GM19463 (cell line): ENCODE measurements around the gene KRT39.
"Not testable (repeated sequence)": the region's sequence is repeated elsewhere in the genome, so short reads cannot be mapped to it uniquely, and the experiment has no call there.

Experiments
- ATAC-seq: cut with Tn5 transposase; IDR thresholded peaks from one replicate; pipeline ENCODE4 v1.9.1; 2021; ENCODE audit warnings: mild to moderate bottlenecking, moderate library complexity; ENCODE audit not compliant: unreplicated experiment

KRT39 gene

GRCh38 chr17:40944531-40944930, 22.2 kb downstream of the KRT39 start:
- no peak for ATAC-seq

DNA sequence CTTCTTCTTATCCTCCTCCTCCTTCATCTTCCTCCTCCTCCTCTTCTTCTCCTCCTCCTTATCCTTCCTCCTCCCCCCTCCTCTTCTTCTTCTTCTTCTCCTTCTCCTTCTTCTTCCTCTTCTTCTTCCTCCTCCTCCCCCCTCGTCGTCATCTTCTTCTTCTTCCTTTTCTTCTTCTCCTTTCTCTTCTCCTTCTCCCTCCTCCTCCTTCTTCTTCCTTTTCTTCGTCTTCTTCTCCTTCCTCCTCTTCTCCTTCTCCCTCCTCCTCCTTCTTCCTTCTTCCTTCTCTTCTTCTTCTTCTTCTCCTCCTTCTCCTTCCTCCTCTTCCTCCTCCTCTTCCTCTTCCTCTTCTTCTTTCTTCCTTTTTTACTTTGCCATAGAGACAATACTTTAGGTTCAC, 24.2 kb downstream of the KRT39 start:
- ATAC-seq = no peak

DNA sequence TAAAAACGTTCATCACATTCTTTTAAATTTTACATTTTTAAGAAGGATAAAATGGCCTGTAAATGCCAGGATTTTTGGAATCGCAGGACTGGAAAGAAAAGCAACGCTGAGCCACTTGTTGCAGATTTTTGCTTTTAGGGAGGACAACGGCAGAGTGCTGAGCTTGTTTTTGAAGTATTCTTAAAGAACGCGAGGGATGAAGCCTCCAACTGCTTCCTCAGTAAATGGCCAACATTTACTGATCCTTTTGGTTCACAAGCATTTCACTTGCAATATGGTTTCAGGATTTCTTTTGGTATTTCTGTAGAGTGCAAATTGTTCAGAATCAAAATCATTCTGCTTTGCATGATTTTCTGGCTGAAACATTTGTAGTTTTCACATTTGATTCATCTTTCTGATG, 26.5 kb downstream of the KRT39 start:
- no peak for ATAC-seq

GRCh38 chr17:40938981-40939380, 27.8 kb downstream of the KRT39 start:
- ATAC-seq = no peak

- ATAC-seq = no peak
Observed at GRCh38 chr17:40937384-40937819, 29.3 kb downstream of the KRT39 start, which contains the start of gene KRT23. KRT23 (minus strand) TSS chr17:40937646; CDS start chr17:40936603, 1,043 bp downstream.

DNA sequence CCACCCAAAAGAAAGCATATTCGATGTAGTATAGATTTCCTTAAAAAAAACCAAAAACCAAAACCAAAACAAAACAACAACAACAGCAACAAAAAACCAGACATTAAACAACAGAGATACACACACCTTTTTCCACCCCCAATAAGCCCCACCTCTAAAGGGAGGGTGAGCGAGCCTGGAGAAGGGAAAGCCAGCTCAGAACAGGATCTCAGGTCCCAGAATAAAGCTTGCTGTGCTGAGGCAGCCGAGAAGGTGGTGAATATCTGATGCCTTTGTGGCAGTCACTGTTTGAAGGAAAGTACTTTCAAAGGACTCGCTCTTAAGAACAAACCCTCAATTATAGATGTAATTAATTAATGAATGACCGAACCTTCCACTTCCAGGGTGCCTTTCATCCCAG, 29.8 kb downstream of the KRT39 start:
- no peak for ATAC-seq

DNA sequence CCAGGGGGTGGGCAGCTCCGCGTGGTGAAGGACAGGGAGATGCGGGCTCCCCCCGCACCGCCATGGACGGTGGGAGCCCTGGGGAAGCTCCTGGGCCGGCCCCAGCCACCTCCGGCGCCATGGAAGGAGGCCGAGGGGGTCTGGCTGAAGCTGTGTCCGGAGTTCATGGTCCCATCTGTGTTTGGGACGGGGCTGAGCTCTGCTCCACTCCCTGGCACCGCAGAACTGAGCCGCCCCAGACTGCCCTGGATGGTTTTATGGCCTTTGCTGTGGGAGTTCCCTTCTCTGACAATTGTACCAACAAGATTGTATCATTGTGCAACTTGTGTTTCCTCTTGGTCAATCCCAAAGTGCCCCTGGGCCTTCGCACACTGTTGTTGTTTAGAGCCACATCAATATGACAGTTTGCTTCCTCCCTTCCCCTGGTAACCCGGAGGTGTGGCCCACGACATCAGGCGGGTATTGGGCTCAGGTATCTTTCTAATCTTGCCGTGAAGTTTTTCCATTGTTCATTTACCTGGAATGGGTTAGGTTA, 30.2 kb downstream of the KRT39 start:
- ATAC-seq = no peak

DNA sequence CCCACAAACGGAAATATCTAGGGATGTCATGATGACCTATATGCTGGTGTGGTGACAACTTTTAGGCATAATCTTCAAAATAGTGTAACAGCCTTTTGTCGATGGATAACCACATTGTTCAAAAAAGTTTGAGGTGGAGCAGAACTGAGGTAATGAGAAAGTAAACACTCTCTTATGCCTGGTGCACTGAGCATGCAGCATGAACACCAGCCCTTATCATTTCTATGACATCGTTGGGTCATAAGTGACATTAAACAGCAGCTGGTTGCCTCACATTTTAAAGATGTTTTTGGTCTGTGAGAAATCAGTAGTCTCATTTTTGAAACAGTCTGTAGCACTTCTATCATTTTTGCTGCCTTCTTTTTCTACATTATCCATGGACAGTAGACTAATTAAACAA, 31.1 kb downstream of the KRT39 start:
- no peak for ATAC-seq

DNA sequence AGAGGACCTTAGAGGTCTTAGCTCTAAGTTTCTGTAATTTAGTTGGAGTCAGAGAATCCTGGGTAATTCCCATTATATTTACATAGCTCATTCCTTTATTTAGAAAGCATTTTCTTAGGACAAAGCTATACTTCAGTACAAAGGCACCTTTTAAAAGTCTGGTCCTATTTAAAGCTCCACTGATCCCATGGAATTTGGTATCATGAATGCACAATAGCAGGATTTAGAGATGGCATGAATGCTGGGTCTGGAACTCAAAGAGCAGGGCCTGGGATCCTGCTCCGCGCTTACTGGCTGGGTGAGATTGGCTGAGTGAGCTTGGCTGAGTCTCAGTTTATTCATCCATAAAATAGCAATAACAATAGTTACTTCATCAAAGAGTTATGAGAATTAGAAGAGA, 34.1 kb downstream of the KRT39 start:
- ATAC-seq = no peak

GRCh38 chr17:40931311-40931710, 35.4 kb downstream of the KRT39 start:
- no peak for ATAC-seq

- no peak for ATAC-seq
Observed at GRCh38 chr17:40926341-40926740, 40.4 kb downstream of the KRT39 start.

GRCh38 chr17:40922239-40922638, 44.5 kb downstream of the KRT39 start:
- ATAC-seq = no peak

DNA sequence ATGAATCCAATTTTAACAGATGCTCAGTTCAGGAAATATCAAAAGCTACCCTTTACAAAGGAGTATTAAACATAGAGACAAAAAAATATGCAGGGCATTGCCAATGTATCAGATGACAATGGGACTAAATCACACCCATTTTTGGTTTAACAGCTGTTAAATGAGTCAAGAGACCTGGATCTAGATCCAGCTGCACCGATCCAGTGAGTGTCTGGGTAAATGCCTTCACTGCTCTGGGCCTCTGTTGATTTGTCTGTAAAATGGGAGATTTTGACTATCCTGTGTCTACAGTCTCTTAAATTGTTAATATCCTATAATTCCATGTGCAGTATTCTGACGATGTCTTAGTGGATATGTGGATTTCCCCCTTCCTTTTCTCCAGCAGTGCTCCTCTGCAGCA, 45.7 kb downstream of the KRT39 start:
- no peak for ATAC-seq

DNA sequence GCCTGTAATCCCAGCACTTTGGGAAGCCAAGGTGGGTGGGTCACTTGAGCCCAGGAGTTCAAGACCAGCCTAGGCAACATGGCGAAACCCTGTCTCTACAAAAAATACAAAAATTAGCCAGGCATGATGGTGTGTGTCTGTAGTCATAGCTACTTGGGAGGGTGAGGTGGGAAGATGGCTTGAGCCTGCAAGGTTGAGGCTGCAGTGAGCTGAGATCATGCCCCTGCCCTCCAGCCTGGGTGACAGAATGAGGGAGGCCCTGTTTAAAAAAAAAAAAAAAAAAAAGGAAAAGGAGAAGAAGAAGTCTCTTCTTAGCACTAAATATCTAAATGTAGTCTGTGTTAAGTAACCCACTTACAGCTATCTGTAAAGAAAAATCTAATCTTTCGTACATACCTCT, 49.6 kb downstream of the KRT39 start:
- not testable (repeated sequence) for ATAC-seq

- ATAC-seq = no peak
Observed at GRCh38 chr17:40916366-40916765, 50.4 kb downstream of the KRT39 start.

- no peak for ATAC-seq
Observed at GRCh38 chr17:40915721-40916256, 51.0 kb downstream of the KRT39 start.

DNA sequence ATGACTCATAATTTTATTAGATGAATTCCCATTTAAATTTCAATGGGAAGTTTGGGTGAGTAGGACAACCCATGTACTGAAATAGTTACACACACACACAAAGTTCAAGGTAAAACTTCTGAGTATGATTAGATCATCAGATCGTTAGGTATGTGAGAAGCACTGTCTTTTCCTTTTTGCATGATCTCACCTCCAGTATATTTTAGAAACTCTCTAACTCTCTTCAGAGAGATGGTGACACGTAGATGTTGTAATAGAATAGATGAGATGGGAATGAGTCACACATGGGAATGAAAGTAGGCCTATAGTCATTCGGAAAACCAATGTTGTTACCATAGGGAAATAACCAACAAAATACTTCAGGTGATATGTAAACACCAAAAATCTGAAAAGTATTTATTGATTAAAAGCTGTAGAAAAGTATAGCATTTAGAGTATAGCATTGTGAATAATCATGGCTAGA, 51.5 kb downstream of the KRT39 start:
- no peak for ATAC-seq

DNA sequence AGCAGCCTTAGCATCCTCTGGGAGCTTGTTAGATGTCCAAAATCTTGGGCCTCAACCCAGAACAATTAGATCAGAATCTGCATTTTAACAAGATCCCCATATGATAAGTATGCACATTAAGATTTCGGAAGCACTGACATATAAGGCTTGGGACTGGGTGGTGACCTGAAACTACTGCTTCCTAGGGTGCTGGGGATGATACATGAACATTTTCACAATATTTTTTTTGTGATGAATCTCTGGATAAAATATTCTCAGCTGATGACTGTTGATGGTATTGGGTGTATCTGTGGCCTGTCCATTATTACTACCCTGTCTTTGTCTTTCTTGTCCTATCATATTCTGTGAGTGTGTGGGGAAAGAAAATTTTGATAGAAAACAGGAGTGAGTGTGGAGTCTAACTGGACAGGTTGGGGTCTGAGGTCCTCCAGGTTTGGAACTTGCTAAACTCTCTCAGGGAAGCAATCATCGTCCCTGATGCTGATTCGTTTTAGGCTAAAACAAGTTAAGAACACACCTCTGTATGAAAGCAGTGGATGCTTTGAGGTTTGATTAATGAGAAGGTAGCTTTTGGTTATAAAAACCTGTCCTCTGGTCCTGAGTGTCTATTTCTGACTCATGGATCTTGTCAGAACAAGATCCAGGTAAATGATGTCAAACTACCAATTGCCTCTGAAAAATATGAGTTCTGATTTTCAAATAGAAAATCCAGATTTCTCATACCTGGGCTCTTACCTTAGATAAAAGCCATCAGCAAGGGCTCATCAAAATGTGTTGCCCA, 52.5 kb downstream of the KRT39 start:
- no peak for ATAC-seq

GRCh38 chr17:40912486-40913210, 54.1 kb downstream of the KRT39 start:
- ATAC-seq = no peak

GRCh38 chr17:40910441-40910841, 56.3 kb downstream of the KRT39 start:
- no peak for ATAC-seq

DNA sequence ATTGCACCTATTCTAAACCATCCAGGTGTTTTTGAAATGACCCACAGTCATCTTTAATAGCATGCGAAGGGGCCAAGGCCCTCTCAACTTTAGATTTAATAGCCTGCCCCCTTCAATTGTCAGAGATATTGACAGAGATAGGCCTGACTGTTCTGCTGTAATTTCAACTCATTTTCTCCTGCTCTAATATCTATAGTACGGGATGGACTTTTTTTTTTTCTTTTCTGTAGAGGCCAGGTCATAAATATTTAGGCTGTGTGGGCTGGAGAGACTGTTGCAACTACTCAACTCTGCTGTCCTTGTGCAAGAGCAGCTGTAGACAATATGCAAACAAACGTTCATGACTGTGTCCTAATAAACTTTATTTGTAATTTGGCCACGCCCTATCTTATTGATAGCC, 57.0 kb downstream of the KRT39 start:
- ATAC-seq = no peak

DNA sequence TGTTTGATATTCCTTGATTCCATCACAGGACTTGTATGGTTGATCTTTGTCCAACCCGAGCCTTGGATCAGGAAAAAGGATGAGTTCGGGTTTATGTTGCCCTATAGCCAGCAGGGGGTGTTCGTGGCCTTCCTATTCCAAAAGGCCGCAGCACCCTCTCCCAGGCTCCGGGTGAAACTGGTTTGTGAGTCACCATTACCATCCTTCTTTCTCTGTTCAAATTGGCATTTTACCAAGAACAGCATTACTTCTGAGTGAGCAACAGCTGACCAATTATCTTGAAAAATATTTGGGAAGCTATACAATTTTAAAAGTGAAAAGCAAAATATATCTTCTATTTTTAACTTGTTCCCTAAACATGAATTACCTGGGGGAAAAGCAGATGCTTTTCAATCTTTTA, 57.4 kb downstream of the KRT39 start:
- ATAC-seq = no peak
